ENCODE data around the gene TADA2B.
"Not testable (repeated sequence)": the region's sequence is repeated elsewhere in the genome, so short reads cannot be mapped to it uniquely, and the experiment has no call there.

Gene TADA2B

DNA sequence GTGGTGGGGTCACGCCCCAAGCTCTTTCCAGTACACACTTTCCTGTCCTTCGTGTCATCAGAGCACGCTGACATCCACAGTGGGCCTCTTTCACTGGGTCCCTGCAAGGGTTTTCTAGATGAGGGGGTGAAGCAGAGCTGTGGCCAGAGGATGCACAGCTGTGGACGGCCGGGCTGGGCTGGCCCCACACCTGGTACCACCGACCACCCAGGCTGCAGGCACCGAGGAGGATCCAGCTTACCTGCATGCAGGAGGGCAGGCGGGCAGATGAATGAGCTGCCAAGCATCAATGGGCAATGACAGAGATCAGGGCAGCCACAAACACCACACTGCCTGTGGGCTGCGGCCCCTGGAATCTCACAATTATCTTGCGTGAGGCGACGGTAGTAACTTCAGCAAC is 34.2 kb downstream of the TADA2B start:
- TF ChIP-seq, protein P1, sequence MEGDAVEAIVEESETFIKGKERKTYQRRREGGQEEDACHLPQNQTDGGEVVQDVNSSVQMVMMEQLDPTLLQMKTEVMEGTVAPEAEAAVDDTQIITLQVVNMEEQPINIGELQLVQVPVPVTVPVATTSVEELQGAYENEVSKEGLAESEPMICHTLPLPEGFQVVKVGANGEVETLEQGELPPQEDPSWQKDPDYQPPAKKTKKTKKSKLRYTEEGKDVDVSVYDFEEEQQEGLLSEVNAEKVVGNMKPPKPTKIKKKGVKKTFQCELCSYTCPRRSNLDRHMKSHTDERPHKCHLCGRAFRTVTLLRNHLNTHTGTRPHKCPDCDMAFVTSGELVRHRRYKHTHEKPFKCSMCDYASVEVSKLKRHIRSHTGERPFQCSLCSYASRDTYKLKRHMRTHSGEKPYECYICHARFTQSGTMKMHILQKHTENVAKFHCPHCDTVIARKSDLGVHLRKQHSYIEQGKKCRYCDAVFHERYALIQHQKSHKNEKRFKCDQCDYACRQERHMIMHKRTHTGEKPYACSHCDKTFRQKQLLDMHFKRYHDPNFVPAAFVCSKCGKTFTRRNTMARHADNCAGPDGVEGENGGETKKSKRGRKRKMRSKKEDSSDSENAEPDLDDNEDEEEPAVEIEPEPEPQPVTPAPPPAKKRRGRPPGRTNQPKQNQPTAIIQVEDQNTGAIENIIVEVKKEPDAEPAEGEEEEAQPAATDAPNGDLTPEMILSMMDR (IDR thresholded peaks at IDR 0.05; ENCODE audit: borderline replicate concordance, insufficient read depth, low read depth, low read length): no peak
- H3K4me3 ChIP-seq (ENCODE audit: low read depth, low read length): no peak overlapping the region

DNA sequence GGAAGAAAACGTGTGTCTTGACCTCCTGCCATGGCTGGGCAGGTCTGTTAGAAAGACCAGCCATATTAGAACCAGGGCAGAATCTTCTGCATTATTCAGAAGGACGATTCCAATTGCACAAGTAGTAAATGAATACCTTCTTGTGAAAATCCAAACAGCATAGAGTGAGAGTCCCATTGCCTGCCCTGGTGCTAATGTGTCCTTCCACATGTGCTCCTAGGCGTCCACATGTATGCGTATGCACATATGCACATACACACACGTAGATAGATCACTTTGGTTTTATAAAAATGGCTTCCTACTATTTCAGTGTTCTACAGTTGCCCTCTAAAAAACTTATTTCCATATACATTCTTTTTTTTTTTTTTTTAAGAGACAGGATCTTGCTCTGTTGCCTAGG is 34.9 kb downstream of the TADA2B start:
- no peak overlapping the region for H3K4me3 ChIP-seq (ENCODE audit: low read depth, low read length)
- TF ChIP-seq, protein P1 (IDR thresholded peaks at IDR 0.05; ENCODE audit: borderline replicate concordance, insufficient read depth, low read depth, low read length): no peak

DNA sequence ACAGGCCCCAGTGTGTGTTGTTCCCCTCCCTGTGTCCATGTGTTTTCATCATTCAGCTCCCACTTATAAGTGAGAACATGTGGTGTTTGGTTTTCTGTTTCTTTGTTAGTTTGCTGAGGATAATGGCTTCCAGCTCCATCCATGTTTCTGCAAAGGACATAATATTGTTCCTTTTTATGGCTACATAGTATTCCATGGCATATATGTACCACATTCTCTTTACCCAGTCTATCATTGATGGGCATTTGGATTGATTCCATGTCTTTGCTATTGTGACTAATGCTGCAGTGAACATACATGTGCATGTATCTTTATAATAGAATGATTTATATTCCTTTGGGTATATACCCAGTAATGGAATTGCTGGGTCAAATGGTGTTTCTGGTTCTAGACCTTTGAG is 36.3 kb downstream of the TADA2B start:
- H3K4me3 ChIP-seq (ENCODE audit: low read depth, low read length): not testable (repeated sequence)

DNA sequence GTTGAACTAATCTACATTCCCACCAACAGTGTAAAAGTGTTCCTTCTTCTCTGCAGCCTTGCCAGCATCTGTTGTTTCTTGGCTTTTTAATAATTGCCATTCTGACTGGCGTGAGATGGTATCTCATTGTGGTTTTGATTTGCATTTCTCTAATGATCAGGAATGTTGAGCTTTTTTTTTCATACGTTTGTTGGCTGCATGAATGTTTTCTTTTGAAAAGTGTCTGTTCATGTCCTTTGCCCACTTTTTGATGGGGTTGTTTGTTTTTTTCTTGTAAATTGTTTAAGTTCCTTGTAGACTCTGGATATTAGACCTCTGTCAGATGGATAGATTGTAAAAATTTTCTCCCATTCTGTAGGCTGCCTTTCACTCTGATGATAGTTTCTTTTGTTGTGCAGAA is 36.7 kb downstream of the TADA2B start:
- H3K4me3 ChIP-seq (ENCODE audit: low read depth, low read length): not testable (repeated sequence)

DNA sequence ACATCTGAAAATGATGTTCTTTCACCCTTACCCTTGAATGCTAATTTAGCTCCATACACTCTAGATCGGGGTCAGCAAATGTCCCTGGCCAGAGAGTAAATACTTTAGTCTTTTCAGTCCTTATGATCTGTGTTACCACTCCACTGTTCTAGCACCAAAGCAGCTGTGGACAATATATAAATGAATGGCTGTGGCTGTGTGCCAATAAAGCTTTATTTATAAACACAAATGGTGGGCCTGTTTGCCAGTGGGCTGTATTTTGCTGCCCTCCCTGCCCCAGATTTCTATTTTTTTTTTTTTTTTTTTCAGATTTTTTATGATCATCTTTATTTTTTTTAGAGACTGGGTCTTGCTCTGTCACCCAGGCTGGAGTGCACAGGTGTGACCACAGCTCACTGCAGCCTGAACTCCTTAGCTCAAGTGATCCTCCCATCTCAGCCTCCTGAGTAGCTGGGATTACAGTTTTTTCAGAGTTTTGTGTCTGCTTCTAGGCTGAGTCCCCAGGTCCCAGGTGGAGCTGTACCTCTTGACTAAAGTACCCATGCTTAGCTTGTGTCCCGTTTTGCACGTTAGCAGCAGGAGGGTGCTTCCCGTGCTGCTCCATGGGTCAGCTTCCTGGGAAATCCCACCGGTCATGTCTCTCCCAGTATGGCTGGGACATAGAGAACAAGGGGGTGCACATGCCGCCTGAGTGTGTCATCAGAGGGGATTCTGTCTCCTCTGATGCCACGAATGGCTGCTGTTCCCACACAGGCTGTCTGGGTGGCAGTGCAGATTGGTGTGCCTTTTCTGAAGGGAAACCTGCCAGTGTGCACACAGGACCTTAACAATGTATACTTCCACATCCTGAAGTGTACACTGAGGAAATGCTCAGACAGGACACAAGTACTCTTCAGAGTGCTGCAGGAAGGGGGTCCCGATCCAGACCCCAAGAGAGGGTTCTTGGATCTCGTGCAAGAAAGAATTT is 40.7 kb downstream of the TADA2B start:
- no peak overlapping the region for H3K4me3 ChIP-seq (ENCODE audit: low read depth, low read length)

DNA sequence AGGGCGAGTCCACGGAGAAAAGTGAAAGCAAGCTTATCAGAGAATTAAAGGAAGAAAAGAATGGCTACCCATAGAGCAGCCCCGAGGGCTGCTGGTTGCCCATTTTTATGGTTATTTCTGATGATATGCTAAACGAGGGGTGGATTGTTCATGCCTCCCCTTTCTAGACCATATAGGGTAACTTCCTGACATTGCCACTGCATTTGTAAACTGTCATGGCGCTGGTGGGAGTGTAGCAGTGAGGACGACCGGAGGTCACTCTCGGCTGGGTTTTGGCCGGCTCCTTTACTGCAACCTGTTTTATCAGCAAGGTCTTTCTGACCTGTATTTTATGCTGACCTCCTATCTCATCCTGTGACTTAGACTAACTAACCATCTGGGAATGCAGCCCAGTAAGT is 41.4 kb downstream of the TADA2B start:
- H3K4me3 ChIP-seq (ENCODE audit: low read depth, low read length): not testable (repeated sequence)

More for the DNA sequence above, 40.7 kb downstream of the TADA2B start:
- TF ChIP-seq, protein P1 (IDR thresholded peaks at IDR 0.05; ENCODE audit: borderline replicate concordance, insufficient read depth, low read depth, low read length): no peak

DNA sequence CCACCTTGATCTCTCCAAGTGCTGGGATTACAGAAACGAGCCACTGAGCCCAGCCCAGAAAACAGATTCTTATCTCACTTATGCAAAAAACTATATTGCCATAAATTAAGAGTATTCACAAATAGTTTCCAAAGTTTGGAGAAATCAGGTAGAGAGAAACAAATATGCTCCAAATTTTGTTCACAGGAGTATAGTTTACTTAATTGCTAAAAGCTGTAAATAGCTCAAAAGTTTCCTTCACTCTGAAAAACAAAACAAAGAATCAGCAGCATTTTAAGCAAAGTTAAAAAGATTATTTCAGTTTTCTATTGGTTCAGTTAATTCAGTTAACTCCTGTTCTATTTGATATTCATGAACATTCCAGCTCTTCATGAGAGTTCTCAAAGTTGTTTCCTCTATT is 43.2 kb downstream of the TADA2B start:
- no peak overlapping the region for H3K4me3 ChIP-seq (ENCODE audit: low read depth, low read length)

DNA sequence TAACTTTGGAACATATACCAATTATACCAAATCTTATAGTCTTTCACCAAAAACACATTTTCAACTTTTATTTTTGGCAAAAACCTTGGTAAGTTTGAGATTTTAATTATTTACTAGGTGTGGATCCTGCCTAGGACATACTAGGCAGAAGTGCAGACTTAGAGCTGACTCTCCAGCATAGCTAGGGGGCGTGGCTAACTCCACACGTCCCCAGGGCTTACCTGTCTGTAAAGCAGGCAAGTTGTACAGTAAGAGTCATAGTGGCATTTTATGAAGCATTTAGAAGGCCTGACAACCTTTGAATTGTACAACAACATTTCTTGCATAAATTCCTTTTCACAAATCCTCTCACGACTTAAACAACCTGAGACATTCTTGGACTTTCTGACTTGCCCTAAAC is 43.9 kb downstream of the TADA2B start:
- no peak overlapping the region for H3K4me3 ChIP-seq (ENCODE audit: low read depth, low read length)
- TF ChIP-seq, protein P1 (IDR thresholded peaks at IDR 0.05; ENCODE audit: borderline replicate concordance, insufficient read depth, low read depth, low read length): no peak

More for the DNA sequence above, 43.2 kb downstream of the TADA2B start:
- TF ChIP-seq, protein P1 (IDR thresholded peaks at IDR 0.05; ENCODE audit: borderline replicate concordance, insufficient read depth, low read depth, low read length): no peak
